ENCODE data around the gene CCT6B.

Gene CCT6B

GRCh38 chr17:34892461-34893249 lies 68.6 kb downstream of the CCT6B start:
- no peak for DNase-seq (ENCODE audit: low read depth in 1 of 2, low spot score in 1 of 2)

GRCh38 chr17:34886831-34887230 lies 74.4 kb downstream of the CCT6B start:
- DNase-seq (ENCODE audit: low read depth in 1 of 2, low spot score in 1 of 2): no peak

GRCh38 chr17:34885076-34885475 lies 76.2 kb downstream of the CCT6B start:
- DNase-seq (ENCODE audit: low read depth in 1 of 2, low spot score in 1 of 2): no peak

GRCh38 chr17:34884597-34884996 lies 76.7 kb downstream of the CCT6B start:
- no peak for DNase-seq (ENCODE audit: low read depth in 1 of 2, low spot score in 1 of 2)

GRCh38 chr17:34883106-34884000 lies 77.9 kb downstream of the CCT6B start:
- no peak for DNase-seq (ENCODE audit: low read depth in 1 of 2, low spot score in 1 of 2)

- no peak for DNase-seq (ENCODE audit: low read depth in 1 of 2, low spot score in 1 of 2)
These were observed 82.1 kb downstream of the CCT6B start for GRCh38 chr17:34879146-34879545.

Measured in activated CD4-positive, alpha-beta T cell treated with anti-CD3 and anti-CD28 coated beads, Interleukin-2, amount 50 U/mL, for 24 hours (primary cell).